Measurements from ENCODE around the gene CP. TPM values are rescaled to one million over a fixed set of nuclear protein-coding genes. Genes with fewer than 3 reads are reported as not detected.

The CP gene
- total and polyA plus RNA-seq, 2 of the 13 experiments (the other 11 are each of a cell fraction or from before 2014, with no cell fraction given) = 42.6 to 789 TPM

GRCh38 chr3:149129326-149130205 is 92.1 kb downstream of the CP start, which contains the start of gene HPS3 (continued):
- TF ChIP-seq ZBTB34 (CRISPR knock-in tag; IDR thresholded peaks at IDR 0.05) (peak; percentile 67; the same call in 1 of the 2 replicates), ZFAT (CRISPR knock-in tag; conservative IDR thresholded peaks at IDR 0.05) (no peak), NCOR1 (IDR thresholded peaks at IDR 0.05; ENCODE audit: borderline replicate concordance, low read length) (no peak), SMAD3 (CRISPR knock-in tag; IDR thresholded peaks at IDR 0.05) (0 out of 2 replicates have a peak, but pooled peaks have one; percentile 18), CEBPG (CRISPR knock-in tag; IDR thresholded peaks at IDR 0.05) (no peak), JUNB (CRISPR knock-in tag; IDR thresholded peaks at IDR 0.05; ENCODE audit: borderline replicate concordance) (no peak), ZFP41 (CRISPR knock-in tag; IDR thresholded peaks at IDR 0.05; ENCODE audit: borderline replicate concordance) (no peak; the same call in 1 of the 2 replicates), SRSF1 (optimal IDR thresholded peaks at IDR 0.05; ENCODE audit: low read depth, low read length) (peak; percentile 62), ATF5 (CRISPR knock-in tag; IDR thresholded peaks at IDR 0.05; ENCODE audit: low read depth) (no peak), ZBTB40 (IDR thresholded peaks at IDR 0.05) (no peak), ZBTB40 (CRISPR knock-in tag; IDR thresholded peaks at IDR 0.05) (peak; percentile 66; the same call in 1 of the 2 replicates), ZNF382 (CRISPR knock-in tag; IDR thresholded peaks at IDR 0.05; ENCODE audit: borderline replicate concordance) (no peak), ZFP82 (CRISPR knock-in tag; IDR thresholded peaks at IDR 0.05; ENCODE audit: borderline replicate concordance) (no peak), ZNF841 (CRISPR knock-in tag; IDR thresholded peaks at IDR 0.05; ENCODE audit: borderline replicate concordance) (no peak)
- TF ChIP-seq, protein P1, sequence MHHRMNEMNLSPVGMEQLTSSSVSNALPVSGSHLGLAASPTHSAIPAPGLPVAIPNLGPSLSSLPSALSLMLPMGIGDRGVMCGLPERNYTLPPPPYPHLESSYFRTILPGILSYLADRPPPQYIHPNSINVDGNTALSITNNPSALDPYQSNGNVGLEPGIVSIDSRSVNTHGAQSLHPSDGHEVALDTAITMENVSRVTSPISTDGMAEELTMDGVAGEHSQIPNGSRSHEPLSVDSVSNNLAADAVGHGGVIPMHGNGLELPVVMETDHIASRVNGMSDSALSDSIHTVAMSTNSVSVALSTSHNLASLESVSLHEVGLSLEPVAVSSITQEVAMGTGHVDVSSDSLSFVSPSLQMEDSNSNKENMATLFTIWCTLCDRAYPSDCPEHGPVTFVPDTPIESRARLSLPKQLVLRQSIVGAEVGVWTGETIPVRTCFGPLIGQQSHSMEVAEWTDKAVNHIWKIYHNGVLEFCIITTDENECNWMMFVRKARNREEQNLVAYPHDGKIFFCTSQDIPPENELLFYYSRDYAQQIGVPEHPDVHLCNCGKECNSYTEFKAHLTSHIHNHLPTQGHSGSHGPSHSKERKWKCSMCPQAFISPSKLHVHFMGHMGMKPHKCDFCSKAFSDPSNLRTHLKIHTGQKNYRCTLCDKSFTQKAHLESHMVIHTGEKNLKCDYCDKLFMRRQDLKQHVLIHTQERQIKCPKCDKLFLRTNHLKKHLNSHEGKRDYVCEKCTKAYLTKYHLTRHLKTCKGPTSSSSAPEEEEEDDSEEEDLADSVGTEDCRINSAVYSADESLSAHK (CRISPR knock-in tag; IDR thresholded peaks at IDR 0.05; ENCODE audit: borderline replicate concordance) = no peak

Measured in HepG2 (cell line).